Esophagus squamous epithelium (tissue), 4 donors: ENCODE results near the gene CADPS.

Experiments used
- CTCF ChIP-seq, 6 experiments: fragments of 450-650 bp in 4 of 6; fragments of 200-600 bp in 2 of 6; sonication (generic) in 2 of 6; IDR thresholded peaks; one replicate each; pipeline ENCODE4 v1.5.1; 2016 to 2019; ENCODE audit warnings: antibody characterized with exemption in 6 of 6, mild to moderate bottlenecking in 4 of 6, moderate library complexity in 4 of 6
- POLR2A ChIP-seq, 4 donors: fragments of 450-650 bp; IDR thresholded peaks; one replicate each; pipeline ENCODE4 v1.6.1; 2017; ENCODE audit warnings: antibody characterized with exemption in 4 of 4, mild to moderate bottlenecking in 4 of 4, moderate library complexity in 3 of 4

- TF ChIP-seq CTCF (IDR thresholded peaks at IDR 0.05) (no peak), POLR2A (IDR thresholded peaks at IDR 0.05) (no peak)
Observed at GRCh38 chr3:62415312-62415801, 459.9 kb downstream of the CADPS start.
